Endothelial cell (in vitro differentiated cells): Measurements from ENCODE around the gene KLF16. TPM values are rescaled to one million over a fixed set of nuclear protein-coding genes. Genes with fewer than 3 reads are reported as not detected.
"Not testable (repeated sequence)": the region's sequence is repeated elsewhere in the genome, so short reads cannot be mapped to it uniquely, and the experiment has no call there.

Experiments
- DNase-seq: peaks from one replicate; pipeline ENCODE4 v3.0.0; 2021; ENCODE audit warnings: low spot score
- H3K27ac Mint-ChIP-seq: one replicate; pipeline ENCODE4 v1.8.0; 2021; ENCODE audit warnings: mixed read lengths, inconsistent platforms; ENCODE audit not compliant: unreplicated experiment
- H3K27me3 Mint-ChIP-seq: one replicate; pipeline ENCODE4 v1.8.0; 2021; ENCODE audit warnings: mild to moderate bottlenecking, moderate library complexity, mixed read lengths, inconsistent platforms; ENCODE audit not compliant: unreplicated experiment
- H3K36me3 Mint-ChIP-seq: one replicate; pipeline ENCODE4 v1.8.0; 2021; ENCODE audit warnings: mild to moderate bottlenecking, low read depth, mixed read lengths, inconsistent platforms; ENCODE audit not compliant: unreplicated experiment
- H3K4me1 Mint-ChIP-seq: one replicate; pipeline ENCODE4 v1.8.0; 2021; ENCODE audit warnings: mild to moderate bottlenecking, mixed read lengths, inconsistent platforms; ENCODE audit not compliant: unreplicated experiment
- H3K4me3 Mint-ChIP-seq: one replicate; pipeline ENCODE4 v1.8.0; 2021; ENCODE audit warnings: mild to moderate bottlenecking, mixed read lengths, inconsistent platforms; ENCODE audit not compliant: unreplicated experiment
- H3K9me3 Mint-ChIP-seq: one replicate; pipeline ENCODE4 v1.8.0; 2021; ENCODE audit warnings: mixed read lengths, inconsistent platforms; ENCODE audit not compliant: unreplicated experiment
- CTCF ChIP-seq: fragments of 200-600 bp; sonication (generic); IDR thresholded peaks from one replicate; pipeline ENCODE4 v1.5.0; 2021; ENCODE audit warnings: antibody characterized with exemption; ENCODE audit not compliant: unreplicated experiment
- total RNA-seq: library from RNA; stranded (reverse); fragmentation: NEBNext Ultra II Directional; extraction: Animal tissue kit (Norgen Biotek cat#: 25700); gene quantifications from one replicate; pipeline ENCODE4 v1.2.1, GENCODE V29; 2021; ENCODE audit not compliant: unreplicated experiment

KLF16 gene
- total RNA-seq, 1 donor from 2014 or later, result 19.9 TPM

DNA sequence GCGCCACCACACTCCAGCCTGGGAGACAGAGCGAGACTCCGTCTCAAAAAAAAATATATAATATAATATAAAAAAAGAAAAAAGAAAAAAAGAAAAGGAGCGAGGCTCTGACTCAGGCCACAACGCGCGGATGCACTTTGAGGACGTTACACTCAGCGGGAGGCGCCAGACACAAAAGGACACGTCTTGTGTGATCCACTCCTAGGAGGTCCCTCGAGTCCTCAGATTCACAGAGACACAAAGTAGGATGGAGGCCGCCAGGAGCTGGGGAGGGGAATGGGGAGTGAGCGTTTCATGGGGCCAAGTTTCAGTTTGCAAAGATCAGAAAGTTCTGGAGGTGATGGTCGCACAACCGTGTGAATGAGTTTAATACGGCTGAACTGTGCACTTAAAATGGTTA, 30.4 kb upstream of the KLF16 start:
- Mint-ChIP-seq H3K9me3 (no peaks in the 10 kb centered on the region), H3K4me1 (peaks cover 8% of the 10 kb centered on the region), H3K4me3 (no peak overlapping the region), H3K27ac (no peak overlapping the region), H3K36me3 (no peaks in the 10 kb centered on the region), H3K27me3 (peaks cover 4% of the 10 kb centered on the region)
- DNase-seq, result no peak
- TF ChIP-seq CTCF, result no peak

- H3K4me3 Mint-ChIP-seq, result peak overlapping the region; percentile 10
- DNase-seq, result no peak
- peaks cover 5% of the 10 kb centered on the region for H3K27me3 Mint-ChIP-seq
- H3K4me1 Mint-ChIP-seq, result no peaks in the 10 kb centered on the region
- TF ChIP-seq CTCF, result no peak
- no peaks in the 10 kb centered on the region for H3K9me3 Mint-ChIP-seq
- no peak overlapping the region for H3K27ac Mint-ChIP-seq
- H3K36me3 Mint-ChIP-seq, result no peaks in the 10 kb centered on the region
Measured at GRCh38 chr19:1889907-1890306, 26.5 kb upstream of the KLF16 start.

- no peak for TF ChIP-seq CTCF
- H3K36me3 Mint-ChIP-seq, result peaks cover 12% of the 10 kb centered on the region
- H3K4me1 Mint-ChIP-seq, result peaks cover 13% of the 10 kb centered on the region
Measured at GRCh38 chr19:1888385-1888784, 25.0 kb upstream of the KLF16 start.

DNA sequence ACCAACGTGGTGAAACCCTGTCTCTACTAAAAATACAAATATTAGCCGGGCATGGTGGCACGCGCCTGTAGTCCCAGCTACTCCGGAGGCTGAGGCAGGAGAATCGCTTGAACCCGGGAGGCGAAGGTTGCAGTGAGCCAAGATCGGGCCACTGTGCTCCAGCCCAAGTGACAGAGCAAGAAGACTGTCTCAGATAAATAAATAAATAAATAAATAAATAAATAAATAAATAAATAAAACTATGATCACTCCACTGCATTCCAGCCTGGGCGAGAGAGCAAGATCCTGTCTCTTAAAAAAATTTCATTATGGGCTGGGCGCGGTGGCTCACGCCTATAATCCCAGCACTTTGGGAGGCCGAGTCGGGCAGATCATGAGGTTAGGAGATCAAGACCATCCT, 23.0 kb upstream of the KLF16 start:
- Mint-ChIP-seq H3K27me3 (peaks cover 28% of the 10 kb centered on the region), H3K36me3 (peaks cover 19% of the 10 kb centered on the region), H3K4me1 (peaks cover 25% of the 10 kb centered on the region)
- H3K9me3 Mint-ChIP-seq, H3K27ac Mint-ChIP-seq, DNase-seq, H3K4me3 Mint-ChIP-seq: not testable (repeated sequence)

More at GRCh38 chr19:1888385-1888784, 25.0 kb upstream of the KLF16 start:
- Mint-ChIP-seq H3K27me3 (peaks cover 18% of the 10 kb centered on the region), H3K9me3 (no peaks in the 10 kb centered on the region), H3K27ac (no peak overlapping the region), H3K4me3 (no peak overlapping the region)
- no peak for DNase-seq

DNA sequence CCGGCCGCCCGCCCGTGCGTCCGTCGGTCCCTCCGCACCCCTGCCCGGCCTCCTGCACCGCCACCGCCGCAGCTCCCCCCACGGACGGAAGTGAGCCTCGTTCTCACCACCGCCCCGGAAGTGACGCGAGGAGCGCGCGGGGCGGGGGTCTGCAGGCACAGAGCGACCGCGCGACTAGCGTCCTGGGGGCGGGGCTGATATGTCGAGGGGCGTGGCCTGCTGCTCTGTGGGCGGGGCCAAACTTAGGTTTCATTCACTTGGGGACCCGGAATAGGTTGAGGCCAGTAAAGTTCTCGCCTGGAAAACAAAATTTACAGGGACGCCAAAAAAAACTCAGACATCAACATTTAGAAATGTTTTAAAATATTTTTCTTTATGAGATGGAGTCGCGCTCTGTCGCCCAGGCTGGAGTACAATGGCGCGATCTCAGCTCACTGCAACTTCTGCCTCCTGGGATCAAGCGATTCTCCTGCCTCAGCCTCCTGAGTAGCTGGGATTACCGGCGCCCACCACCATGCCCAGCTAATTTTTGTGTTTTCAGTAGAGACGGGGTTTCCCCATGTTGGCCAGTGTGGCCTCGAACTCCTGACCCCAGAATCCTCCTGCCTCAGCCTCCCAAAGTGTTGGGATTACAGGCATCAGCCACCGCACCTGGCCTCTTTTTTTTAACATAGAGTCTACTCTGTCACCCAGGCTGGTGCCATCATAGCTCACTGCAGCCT, 22.2 kb upstream of the KLF16 start, which contains the start of gene ABHD17A:
Gene ABHD17A (minus strand): TSS at position 99 of the 722 bp plus-strand sequence. CDS start 3,930 bp downstream, outside the sequence.
- peak within 1 kb of the TSS; percentile 100 for H3K4me3 Mint-ChIP-seq
- H3K9me3 Mint-ChIP-seq, result not testable (repeated sequence)
- peaks cover 28% of the 10 kb centered on the region for H3K27me3 Mint-ChIP-seq
- peaks cover 25% of the 10 kb centered on the region for H3K4me1 Mint-ChIP-seq
- H3K36me3 Mint-ChIP-seq, result peaks cover 19% of the 10 kb centered on the region
- peak; percentile 94 for DNase-seq
- peak within 1 kb of the TSS; percentile 100 for H3K27ac Mint-ChIP-seq

DNA sequence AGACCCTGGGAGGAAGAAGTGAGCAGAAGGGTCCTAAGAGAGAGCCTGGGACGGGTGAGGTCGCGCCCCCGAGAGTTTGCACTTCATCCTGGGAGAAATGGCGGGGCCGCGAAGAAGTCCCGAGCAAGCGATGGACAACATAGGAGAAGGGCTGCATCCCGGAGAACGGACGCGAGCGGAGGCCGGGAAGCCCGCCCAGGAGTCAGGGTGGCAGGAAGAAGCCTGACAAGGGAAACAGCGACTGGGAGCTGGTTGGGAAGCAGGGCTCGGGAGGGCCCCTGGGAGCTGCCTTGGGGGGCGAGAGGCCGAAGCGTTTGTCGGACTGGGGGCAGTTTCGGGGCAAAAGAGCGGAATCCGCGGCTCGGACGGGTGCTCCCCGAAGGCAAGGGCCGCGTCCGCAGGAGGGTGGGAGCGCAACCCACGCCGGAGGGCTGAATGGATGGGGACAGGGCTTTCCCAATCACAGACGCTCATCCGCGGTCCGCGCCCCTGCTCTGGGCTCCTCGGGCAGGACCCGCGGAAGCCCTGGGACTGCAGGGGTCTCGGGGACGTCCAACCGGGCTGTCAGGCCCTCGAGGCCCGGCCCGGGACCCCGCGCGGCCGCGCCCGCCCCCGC, 21.4 kb upstream of the KLF16 start:
- peaks cover 32% of the 10 kb centered on the region for H3K27me3 Mint-ChIP-seq
- TF ChIP-seq CTCF, result no peak
- no peak for DNase-seq
- H3K36me3 Mint-ChIP-seq, result peaks cover 19% of the 10 kb centered on the region
- H3K27ac Mint-ChIP-seq, result peak overlapping the region; percentile 100
- H3K4me1 Mint-ChIP-seq, result peaks cover 25% of the 10 kb centered on the region
- H3K9me3 Mint-ChIP-seq, result no peaks in the 10 kb centered on the region
- peak overlapping the region; percentile 100 for H3K4me3 Mint-ChIP-seq
